Measurements from ENCODE around the gene MROH2B.

Gene MROH2B

DNA sequence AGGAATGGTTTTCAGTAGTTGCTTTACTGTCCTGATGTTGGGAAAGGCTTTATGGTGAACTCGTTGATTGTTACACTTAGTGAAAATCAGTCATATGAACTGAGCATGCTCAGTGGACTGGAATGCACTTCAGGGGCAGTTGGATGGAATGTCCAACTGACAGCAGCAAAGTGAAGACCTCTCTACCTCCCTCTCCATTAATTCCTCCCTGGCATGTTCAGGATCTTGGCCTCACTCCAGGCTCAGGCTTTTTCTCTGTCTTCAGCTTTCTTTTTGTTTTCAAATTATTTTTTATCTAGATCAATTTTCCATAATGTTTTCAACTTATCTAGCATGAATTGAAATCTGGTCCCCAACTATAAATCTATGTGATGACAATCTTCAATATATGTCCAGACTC, at the start of gene MROH2B:
TSS of gene MROH2B (minus strand) at position 101 of the 400 bp plus-strand sequence. CDS start 490 bp downstream, outside the sequence.
- DNase-seq (ENCODE audit: low read depth in 2 of 2), result no peak

GRCh38 chr5:41120600-41120999, 49.5 kb upstream of the MROH2B start:
- no peak for DNase-seq (ENCODE audit: low read depth in 2 of 2)

DNA sequence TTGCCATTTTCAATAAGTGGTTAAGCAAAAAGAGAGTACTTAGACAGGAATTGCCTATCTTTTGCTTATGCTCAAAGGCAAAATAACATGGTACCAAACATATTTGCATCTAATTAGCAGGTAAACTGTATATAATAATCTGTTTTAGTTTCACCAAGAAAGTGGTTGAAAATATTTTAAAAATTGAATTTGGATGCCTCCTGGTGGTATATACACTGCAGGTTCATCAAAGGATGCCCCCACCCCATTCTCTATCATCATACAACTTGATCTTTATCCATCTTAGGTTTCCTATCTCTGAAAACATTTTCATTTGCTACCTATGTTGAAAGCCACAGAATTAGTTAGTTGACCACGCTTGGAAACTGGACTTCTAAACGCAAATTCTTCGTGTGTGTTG, 47.0 kb upstream of the MROH2B start:
- DNase-seq (ENCODE audit: low read depth in 2 of 2), result no peak

DNA sequence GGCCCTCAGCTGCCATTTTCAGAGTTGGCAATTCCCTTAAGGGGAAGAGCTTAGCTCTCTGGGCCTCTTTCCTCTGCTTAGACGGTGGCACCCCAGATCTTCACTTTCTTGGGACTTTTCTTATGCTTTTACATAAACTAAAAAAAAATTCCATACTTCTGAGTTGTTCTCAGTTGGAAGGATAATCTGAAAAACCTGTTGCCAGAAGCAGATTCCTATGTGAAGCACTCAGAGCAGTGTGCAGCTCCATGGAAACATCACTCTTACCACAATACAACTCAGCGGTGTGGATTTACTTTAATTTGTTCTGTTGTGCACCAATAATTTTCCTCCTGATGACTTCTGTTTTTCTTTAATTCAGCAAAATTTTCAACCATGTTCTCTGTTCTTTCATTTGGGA, 44.1 kb upstream of the MROH2B start:
- DNase-seq (ENCODE audit: low read depth in 2 of 2), result peak; percentile 29 to 33

DNA sequence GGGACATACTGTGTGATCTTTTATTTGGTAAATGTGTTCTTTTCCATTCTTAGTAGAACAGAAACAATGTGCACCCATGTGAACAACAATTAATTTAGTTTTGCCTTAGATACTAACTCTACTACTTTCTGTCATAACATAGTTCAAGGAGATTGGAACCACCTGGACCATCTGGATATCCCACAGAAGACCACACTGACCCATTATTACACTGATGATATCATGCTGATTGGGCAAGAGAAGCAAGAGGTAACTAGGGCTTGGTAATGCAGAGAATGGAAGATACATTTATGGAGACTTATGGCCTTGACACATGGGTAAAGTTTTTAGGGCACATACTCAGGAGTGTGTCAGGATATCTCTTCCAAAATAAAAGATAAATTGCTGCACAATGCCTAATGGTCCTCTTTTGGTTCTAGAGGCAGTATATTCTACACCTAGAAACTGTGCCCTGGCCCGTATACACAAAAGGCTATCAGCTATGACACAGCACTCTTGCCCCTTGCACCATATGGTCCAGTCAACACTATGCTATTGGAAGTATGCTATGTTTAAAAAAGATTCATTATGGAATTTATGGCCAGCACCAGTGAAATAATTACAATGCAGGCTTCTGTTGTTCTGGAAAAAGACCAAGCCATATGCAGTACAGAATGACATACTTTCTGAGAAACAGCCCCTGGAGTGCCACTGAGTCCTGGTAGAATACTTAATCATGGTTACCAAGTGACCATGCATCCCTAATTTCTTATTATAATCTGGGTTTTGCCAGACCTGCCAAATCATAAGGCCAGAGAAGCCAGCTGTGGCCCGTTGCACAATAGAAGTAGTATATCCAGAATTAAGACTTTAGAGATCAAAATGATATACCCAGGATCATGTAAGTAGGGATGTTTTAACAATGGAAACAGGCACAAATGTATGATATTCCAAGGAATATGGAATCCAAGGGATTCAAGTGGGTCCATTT, 41.6 kb upstream of the MROH2B start:
- peak in 1 of 2 experiments; percentile 9 for DNase-seq (ENCODE audit: low read depth in 2 of 2)

- no peak for DNase-seq (ENCODE audit: low read depth in 2 of 2)
Observed at GRCh38 chr5:41109186-41109585, 38.0 kb upstream of the MROH2B start.

GRCh38 chr5:41102341-41102740, 31.2 kb upstream of the MROH2B start:
- no peak for DNase-seq (ENCODE audit: low read depth in 2 of 2)

DNA sequence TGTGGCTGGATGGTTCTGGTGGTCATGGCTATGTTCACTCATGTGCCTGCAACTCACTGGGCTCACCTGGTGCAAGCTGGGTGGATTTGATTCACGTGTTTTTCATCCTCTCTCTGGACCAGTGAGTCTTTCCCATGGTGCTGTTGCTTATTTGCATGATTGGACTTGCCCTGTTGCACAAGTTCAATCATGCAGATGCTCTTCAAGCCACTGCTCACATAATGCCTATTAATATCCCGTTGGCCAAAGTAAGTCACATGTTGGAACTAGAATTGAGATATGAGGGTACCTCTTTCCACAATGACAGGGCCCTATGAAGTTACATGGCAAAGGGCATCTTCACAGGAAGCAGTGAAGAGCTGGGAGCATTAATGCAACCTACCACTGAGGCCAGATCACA, 26.5 kb upstream of the MROH2B start:
- no peak for DNase-seq (ENCODE audit: low read depth in 2 of 2)

- DNase-seq (ENCODE audit: low read depth in 2 of 2), result no peak
Observed at GRCh38 chr5:41095324-41096101, 24.4 kb upstream of the MROH2B start.

DNA sequence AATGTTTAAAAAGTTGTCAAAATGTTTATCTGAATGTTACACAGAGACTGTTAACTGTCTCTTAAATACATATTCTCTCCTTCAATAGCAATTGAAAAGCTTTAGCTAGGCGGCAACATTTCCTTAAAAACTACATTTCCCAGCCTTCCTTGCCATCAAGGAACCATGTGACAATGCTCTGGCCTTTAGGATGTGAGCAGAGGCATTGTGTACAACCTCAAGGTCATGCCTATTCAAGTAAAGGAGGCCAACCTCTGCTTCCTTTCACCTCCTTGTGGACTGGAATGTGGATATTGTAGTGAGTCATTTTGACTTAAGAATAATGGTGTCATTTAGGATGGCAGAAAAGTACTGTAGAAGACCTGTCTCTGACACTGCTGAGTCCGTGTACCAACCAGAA, 23.7 kb upstream of the MROH2B start:
- DNase-seq (ENCODE audit: low read depth in 2 of 2), result no peak

DNA sequence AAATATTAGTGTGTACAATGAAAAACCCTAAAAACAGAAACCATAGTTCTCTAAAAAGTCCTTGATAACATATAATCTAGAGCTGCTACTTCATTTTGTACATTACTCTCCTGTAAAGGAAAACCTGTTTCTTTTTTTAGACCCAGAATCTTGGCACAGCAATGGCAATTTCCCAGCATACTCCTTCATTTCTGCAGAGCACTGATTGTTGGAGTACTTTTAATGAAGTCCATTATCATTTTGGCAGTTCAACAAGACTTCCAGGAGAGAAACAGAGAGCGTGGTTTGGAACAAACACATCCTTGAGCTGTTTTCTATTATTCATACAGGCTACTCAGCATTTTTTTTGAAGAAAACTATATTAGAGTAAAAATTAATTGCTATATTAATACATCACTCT, 22.7 kb upstream of the MROH2B start:
- no peak for DNase-seq (ENCODE audit: low read depth in 2 of 2)

DNA sequence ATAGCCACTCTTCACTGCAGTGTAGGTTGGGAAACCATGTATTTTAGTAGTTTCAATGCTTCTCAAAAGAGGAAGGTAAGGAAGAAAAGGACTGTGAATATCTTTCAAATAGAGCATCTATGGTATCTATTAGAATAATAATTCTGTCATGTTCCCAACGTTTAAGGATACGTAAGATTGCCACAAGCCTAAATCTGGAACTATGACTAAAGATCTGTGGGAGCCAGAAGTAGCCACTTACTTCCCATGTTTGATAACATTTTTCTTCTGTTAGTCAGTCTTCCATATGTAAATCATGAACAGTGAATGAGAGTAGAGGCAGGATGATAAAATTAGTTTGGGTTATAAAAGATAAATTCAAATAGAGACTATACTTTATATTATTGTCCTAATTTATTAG, 16.3 kb upstream of the MROH2B start:
- DNase-seq (ENCODE audit: low read depth in 2 of 2), result no peak

DNA sequence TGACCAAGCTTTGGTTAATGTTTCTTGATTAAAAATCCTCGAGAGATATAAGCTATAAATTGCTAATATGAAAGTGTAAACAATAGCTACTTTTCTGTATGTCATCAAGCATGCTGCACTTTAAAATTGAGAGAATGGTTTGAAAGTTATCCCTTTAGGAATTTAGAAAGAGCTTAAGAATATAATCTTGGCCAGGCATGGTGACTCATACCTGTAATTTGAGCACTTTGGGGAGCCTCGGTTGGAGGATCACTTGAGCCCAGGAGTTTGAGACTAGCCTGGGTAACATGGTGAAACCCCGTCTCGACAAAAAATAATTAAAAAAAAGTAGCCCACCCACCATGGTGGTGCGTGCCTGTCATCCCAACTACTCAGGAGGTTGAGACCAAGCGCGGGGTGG, 12.2 kb upstream of the MROH2B start:
- DNase-seq (ENCODE audit: low read depth in 2 of 2), result no peak

GRCh38 chr5:41071975-41072374, 833 bp upstream of the MROH2B start:
- no peak for DNase-seq (ENCODE audit: low read depth in 2 of 2)

GRCh38 chr5:41067714-41068568, 3.2 kb downstream of the MROH2B start:
- no peak for DNase-seq (ENCODE audit: low read depth in 2 of 2)

DNA sequence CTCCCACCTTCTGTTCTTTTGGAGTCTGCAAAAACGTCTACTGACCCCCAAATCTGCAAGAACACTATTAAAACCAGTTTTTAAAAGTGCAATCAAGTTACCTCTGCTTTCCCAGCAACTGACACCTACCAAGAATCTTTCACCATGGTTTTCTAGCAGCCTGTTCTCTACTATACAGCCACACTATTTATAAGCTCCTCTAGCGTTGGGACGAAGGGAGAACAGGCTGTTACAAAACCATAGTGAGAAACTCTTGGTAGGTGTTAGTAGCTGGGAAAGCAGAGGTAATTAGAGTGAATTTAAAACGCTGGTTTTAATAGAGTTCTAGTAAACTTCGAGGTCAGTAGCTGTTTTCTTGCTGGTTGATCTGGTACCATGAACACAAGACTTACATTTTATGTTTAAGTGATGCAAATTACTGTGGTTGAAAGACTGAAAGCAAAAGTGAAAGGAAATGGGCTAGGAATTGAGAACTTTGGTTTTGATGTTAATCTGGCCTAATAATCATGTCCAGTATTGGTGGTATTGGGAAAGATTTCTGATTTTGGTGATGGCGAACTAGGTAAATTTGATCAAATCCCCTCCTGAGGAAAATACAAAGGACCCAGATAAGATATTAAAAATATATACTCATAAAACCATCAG, 5.3 kb downstream of the MROH2B start:
- no peak for DNase-seq (ENCODE audit: low read depth in 2 of 2)

GRCh38 chr5:41057940-41058339, 13.2 kb downstream of the MROH2B start:
- DNase-seq (ENCODE audit: low read depth in 2 of 2), result no peak

DNA sequence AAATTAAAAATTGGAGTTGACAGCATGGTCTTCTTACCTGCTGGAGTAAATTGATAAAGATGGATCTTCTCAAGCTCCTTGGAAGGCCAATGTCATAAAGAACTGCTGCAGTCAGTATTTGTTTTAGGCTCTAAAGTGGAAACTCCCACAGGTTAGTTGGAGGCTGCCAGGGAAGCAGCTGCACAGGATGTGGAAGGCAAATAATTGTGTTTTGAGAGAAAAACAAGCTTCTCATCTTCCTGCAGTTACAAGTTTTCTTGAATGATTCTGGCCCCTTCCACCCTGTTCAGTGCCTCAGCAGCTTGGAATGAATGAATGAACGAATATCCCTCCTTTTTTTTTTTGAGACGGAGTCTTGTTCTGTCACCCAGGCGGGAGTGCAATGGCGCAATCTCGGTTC, 13.9 kb downstream of the MROH2B start:
- no peak for DNase-seq (ENCODE audit: low read depth in 2 of 2)

DNA sequence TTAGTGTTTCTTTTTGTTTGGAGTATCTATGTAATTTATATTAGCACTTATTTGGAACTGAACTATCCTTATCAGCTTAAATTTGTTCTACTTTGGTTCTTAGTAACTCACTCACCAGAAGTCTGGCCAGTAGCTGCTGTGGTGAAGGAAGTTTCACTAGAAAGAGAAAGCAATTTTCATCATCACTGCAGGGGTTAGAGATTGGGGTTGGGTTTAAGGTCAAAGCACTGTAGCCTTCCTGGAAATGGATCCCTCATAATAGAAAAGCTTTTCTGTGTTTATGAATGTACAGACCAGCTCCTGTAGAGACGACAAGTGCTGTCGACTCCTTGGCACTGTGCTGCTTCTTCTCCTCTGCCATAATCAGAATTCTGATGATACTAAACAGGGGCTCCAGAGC, 22.2 kb downstream of the MROH2B start:
- no peak for DNase-seq (ENCODE audit: low read depth in 2 of 2)

DNA sequence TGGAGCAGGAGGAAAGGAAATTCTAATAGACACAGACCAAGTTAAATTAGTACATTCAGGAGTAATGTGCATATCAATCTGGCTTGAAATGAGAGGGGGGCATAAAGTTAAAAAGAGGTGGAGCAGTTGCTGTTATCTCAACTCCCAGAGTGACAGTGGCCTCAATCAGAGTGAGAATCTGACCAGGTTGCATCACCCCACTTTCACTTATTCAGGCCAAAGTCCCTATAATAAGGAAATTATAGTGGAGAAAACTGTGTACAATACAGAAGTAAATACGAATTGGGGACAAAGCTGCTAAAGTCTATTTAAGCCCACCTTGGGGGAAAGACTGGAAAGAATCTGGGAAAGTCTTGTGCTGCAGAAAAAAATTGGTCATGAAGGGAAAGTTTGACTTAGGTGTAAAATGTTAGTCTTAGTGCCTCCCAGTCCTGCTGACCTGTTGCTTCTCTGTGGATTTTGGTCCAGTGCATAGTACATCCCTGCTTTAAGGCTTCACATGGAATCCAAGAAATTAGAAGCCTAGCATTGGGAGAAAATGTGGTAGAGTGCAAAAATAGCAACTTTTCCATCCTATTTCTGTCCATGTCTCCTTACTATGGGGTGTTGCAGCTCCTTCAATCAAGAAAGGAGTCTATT, 27.9 kb downstream of the MROH2B start:
- DNase-seq (ENCODE audit: low read depth in 2 of 2), result no peak

DNA sequence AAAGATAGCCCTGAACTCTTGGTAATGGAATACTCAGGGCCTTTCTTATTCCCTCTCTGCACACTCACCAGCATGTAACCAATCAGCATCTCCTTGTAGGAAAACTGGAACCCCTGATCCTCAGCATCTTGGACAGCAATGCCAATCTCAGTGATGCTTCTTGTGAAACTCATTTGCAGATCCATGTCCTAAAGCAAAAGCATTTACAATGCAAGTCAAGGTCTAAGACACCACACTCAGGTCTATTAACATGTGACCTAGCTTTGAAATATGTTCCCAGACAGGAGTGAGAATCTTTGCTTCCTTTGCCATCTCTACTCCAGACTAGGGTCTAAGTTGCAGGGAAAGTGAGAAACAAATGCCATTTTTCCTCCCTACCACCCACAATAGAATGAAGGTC, 38.2 kb downstream of the MROH2B start:
- no peak for DNase-seq (ENCODE audit: low read depth in 2 of 2)
